ENCODE data around the gene ATP6V0A1. TPM values are rescaled to one million over a fixed set of nuclear protein-coding genes. Genes with fewer than 3 reads are reported as not detected.
A peak's percentile ranks its signal among the peaks of the same experiment; 100 is the strongest.

ATP6V0A1 gene
- total and polyA plus RNA-seq, 5 donors from 2014 or later: 13.8 to 28.1 (median 16.2) TPM

- H3K4me3 ChIP-seq (ENCODE audit: low read depth, low read length): no peak overlapping the region
- DNase-seq: no peak
- no peaks in the 10 kb centered on the region for H3K27me3 ChIP-seq (ENCODE audit: control insufficient read depth, insufficient read depth, low read length)
- no peaks in the 10 kb centered on the region for H3K9me3 ChIP-seq (ENCODE audit: control insufficient read depth in 2 of 2, low read length in 2 of 2)
- Mint-ChIP-seq H3K27ac (no peak overlapping the region), H3K27me3 (no peaks in the 10 kb centered on the region), H3K4me1 (peaks cover 17 to 40% (median 28%) of the 10 kb centered on the region in 4 donors), H3K9me3 (no peaks in the 10 kb centered on the region), H3K4me3 (no peak overlapping the region), H3K36me3 (peaks cover 21% of the 10 kb centered on the region)
- no peak for ATAC-seq (ENCODE audit: low read depth in 2 of 2)
- H3K4me1 ChIP-seq (ENCODE audit: control insufficient read depth, insufficient read depth, low read length, poor library complexity, severe bottlenecking): peaks cover 13% of the 10 kb centered on the region
- H3K36me3 ChIP-seq (ENCODE audit: control insufficient read depth, insufficient read depth, low read length): peaks cover 29% of the 10 kb centered on the region
- no peak overlapping the region for H3K27ac ChIP-seq (ENCODE audit: insufficient read depth, low read length, poor library complexity, severe bottlenecking)
Measured at GRCh38 chr17:42485680-42486079, 27.0 kb downstream of the ATP6V0A1 start.

GRCh38 chr17:42488032-42488431 lies 29.4 kb downstream of the ATP6V0A1 start:
- DNase-seq (peak in 1 of 3 donors; percentile 25), ATAC-seq (ENCODE audit: low read depth in 2 of 2) (peak in 1 of 2 donors; percentile 62)
- H3K9me3 ChIP-seq (ENCODE audit: control insufficient read depth in 2 of 2, low read length in 2 of 2): no peaks in the 10 kb centered on the region
- H3K27ac ChIP-seq (ENCODE audit: insufficient read depth, low read length, poor library complexity, severe bottlenecking): no peak overlapping the region
- Mint-ChIP-seq H3K4me3 (no peak overlapping the region), H3K4me1 (peaks cover 17 to 38% (median 28%) of the 10 kb centered on the region in 4 donors), H3K27me3 (no peaks in the 10 kb centered on the region), H3K9me3 (no peaks in the 10 kb centered on the region), H3K36me3 (peaks cover 21% of the 10 kb centered on the region), H3K27ac (peak overlapping the region in 1 of 3 donors; percentile 8)
- H3K4me1 ChIP-seq (ENCODE audit: control insufficient read depth, insufficient read depth, low read length, poor library complexity, severe bottlenecking): peaks cover 13% of the 10 kb centered on the region
- H3K27me3 ChIP-seq (ENCODE audit: control insufficient read depth, insufficient read depth, low read length): no peaks in the 10 kb centered on the region
- no peak overlapping the region for H3K4me3 ChIP-seq (ENCODE audit: low read depth, low read length)
- peaks cover 22% of the 10 kb centered on the region for H3K36me3 ChIP-seq (ENCODE audit: control insufficient read depth, insufficient read depth, low read length)

DNA sequence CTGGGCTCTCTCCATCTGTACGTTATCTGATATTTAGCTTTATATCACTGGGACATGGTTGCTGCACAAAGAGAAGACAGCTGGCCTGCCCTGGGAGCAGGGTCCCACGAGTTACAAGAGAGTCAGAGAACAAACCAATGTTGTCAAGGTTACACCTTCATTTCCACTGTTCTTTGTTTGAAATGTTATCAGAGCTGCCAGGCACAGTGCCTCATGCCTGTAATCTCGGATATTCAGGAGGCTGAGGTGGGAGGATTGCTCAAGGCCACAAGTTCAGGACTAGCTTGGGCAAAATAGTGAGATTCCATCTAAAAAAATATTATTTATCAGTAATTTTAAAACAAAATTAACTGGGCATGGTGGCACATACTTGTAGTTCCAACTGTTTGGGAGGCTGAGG lies 34.6 kb downstream of the ATP6V0A1 start:
- no peaks in the 10 kb centered on the region for H3K9me3 Mint-ChIP-seq
- no peak overlapping the region for H3K27ac ChIP-seq (ENCODE audit: insufficient read depth, low read length, poor library complexity, severe bottlenecking)

GRCh38 chr17:42494673-42495072 lies 36.0 kb downstream of the ATP6V0A1 start:
- no peak overlapping the region for H3K4me3 ChIP-seq (ENCODE audit: low read depth, low read length)
- peaks cover 23% of the 10 kb centered on the region for H3K36me3 ChIP-seq (ENCODE audit: control insufficient read depth, insufficient read depth, low read length)
- Mint-ChIP-seq H3K9me3 (no peaks in the 10 kb centered on the region), H3K36me3 (peaks cover 30% of the 10 kb centered on the region), H3K4me1 (peaks cover 2 to 5% (median 3%) of the 10 kb centered on the region in 4 donors), H3K4me3 (no peak overlapping the region), H3K27me3 (no peaks in the 10 kb centered on the region), H3K27ac (no peak overlapping the region)
- no peaks in the 10 kb centered on the region for H3K27me3 ChIP-seq (ENCODE audit: control insufficient read depth, insufficient read depth, low read length)
- no peaks in the 10 kb centered on the region for H3K9me3 ChIP-seq (ENCODE audit: control insufficient read depth in 2 of 2, low read length in 2 of 2)
- DNase-seq: peak in 1 of 3 donors; percentile 10
- H3K4me1 ChIP-seq (ENCODE audit: control insufficient read depth, insufficient read depth, low read length, poor library complexity, severe bottlenecking): no peaks in the 10 kb centered on the region
- H3K27ac ChIP-seq (ENCODE audit: insufficient read depth, low read length, poor library complexity, severe bottlenecking): no peak overlapping the region
- no peak for ATAC-seq (ENCODE audit: low read depth in 2 of 2)

More for the DNA sequence above, 34.6 kb downstream of the ATP6V0A1 start:
- peaks cover 28% of the 10 kb centered on the region for H3K36me3 ChIP-seq (ENCODE audit: control insufficient read depth, insufficient read depth, low read length)
- H3K36me3 Mint-ChIP-seq: peaks cover 33% of the 10 kb centered on the region
- ATAC-seq (ENCODE audit: low read depth in 2 of 2) (no peak), DNase-seq (no peak)
- H3K27ac Mint-ChIP-seq: no peak overlapping the region
- no peaks in the 10 kb centered on the region for H3K27me3 ChIP-seq (ENCODE audit: control insufficient read depth, insufficient read depth, low read length)
- H3K9me3 ChIP-seq (ENCODE audit: control insufficient read depth in 2 of 2, low read length in 2 of 2): no peaks in the 10 kb centered on the region
- H3K4me1 Mint-ChIP-seq: peaks cover 6 to 10% (median 8%) of the 10 kb centered on the region in 4 donors
- peaks cover 1% of the 10 kb centered on the region for H3K4me1 ChIP-seq (ENCODE audit: control insufficient read depth, insufficient read depth, low read length, poor library complexity, severe bottlenecking)
- no peaks in the 10 kb centered on the region for H3K27me3 Mint-ChIP-seq
- no peak overlapping the region for H3K4me3 Mint-ChIP-seq
- H3K4me3 ChIP-seq (ENCODE audit: low read depth, low read length): no peak overlapping the region

GRCh38 chr17:42498828-42499227 lies 40.1 kb downstream of the ATP6V0A1 start:
- Histone ChIP-seq H3K9me3 (ENCODE audit: control insufficient read depth in 2 of 2, low read length in 2 of 2) (no peaks in the 10 kb centered on the region), H3K27me3 (ENCODE audit: control insufficient read depth, insufficient read depth, low read length) (no peaks in the 10 kb centered on the region), H3K36me3 (ENCODE audit: control insufficient read depth, insufficient read depth, low read length) (peaks cover 37% of the 10 kb centered on the region), H3K4me3 (ENCODE audit: low read depth, low read length) (no peak overlapping the region), H3K4me1 (ENCODE audit: control insufficient read depth, insufficient read depth, low read length, poor library complexity, severe bottlenecking) (no peaks in the 10 kb centered on the region), H3K27ac (ENCODE audit: insufficient read depth, low read length, poor library complexity, severe bottlenecking) (no peak overlapping the region)
- Mint-ChIP-seq H3K4me3 (no peak overlapping the region), H3K36me3 (peaks cover 41% of the 10 kb centered on the region), H3K27me3 (no peaks in the 10 kb centered on the region), H3K9me3 (no peaks in the 10 kb centered on the region), H3K27ac (no peak overlapping the region), H3K4me1 (peaks cover 0 to 3% (median 1%) of the 10 kb centered on the region in 4 donors)
- DNase-seq (no peak), ATAC-seq (ENCODE audit: low read depth in 2 of 2) (no peak)

DNA sequence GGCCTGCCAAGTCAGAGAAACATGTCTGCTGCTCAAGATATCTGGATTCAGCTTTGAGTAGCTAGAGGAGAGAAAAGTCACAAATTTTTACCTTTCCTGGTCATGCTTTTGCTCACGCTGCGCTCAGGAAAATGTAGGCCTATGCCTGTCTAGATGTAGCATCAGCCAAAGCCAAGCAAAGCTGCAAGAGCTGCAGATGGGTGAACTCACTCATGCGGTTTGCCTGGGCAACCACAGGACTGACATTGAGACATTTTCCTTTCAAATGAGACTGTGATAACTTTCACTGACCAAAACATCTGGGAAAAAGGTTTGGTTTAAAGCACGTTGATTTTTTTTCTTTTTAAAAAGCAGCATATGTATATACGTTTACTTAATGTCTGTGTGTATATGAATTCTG lies 43.4 kb downstream of the ATP6V0A1 start:
- Mint-ChIP-seq H3K4me1 (no peaks in the 10 kb centered on the region), H3K9me3 (no peaks in the 10 kb centered on the region), H3K36me3 (peaks cover 27% of the 10 kb centered on the region), H3K4me3 (no peak overlapping the region), H3K27ac (no peak overlapping the region), H3K27me3 (no peaks in the 10 kb centered on the region)
- H3K27ac ChIP-seq (ENCODE audit: insufficient read depth, low read length, poor library complexity, severe bottlenecking): no peak overlapping the region
- ATAC-seq (ENCODE audit: low read depth in 2 of 2): no peak
- H3K36me3 ChIP-seq (ENCODE audit: control insufficient read depth, insufficient read depth, low read length): peaks cover 24% of the 10 kb centered on the region
- no peaks in the 10 kb centered on the region for H3K4me1 ChIP-seq (ENCODE audit: control insufficient read depth, insufficient read depth, low read length, poor library complexity, severe bottlenecking)
- no peaks in the 10 kb centered on the region for H3K27me3 ChIP-seq (ENCODE audit: control insufficient read depth, insufficient read depth, low read length)
- H3K4me3 ChIP-seq (ENCODE audit: low read depth, low read length): no peak overlapping the region
- no peak for DNase-seq
- H3K9me3 ChIP-seq (ENCODE audit: control insufficient read depth in 2 of 2, low read length in 2 of 2): no peaks in the 10 kb centered on the region

- H3K36me3 Mint-ChIP-seq: peaks cover 33% of the 10 kb centered on the region
- peak overlapping the region in 1 of 3 donors; percentile 83 for H3K27ac Mint-ChIP-seq
- H3K27me3 Mint-ChIP-seq: no peaks in the 10 kb centered on the region
- Histone ChIP-seq H3K9me3 (ENCODE audit: control insufficient read depth in 2 of 2, low read length in 2 of 2) (no peaks in the 10 kb centered on the region), H3K4me3 (ENCODE audit: low read depth, low read length) (no peak overlapping the region), H3K36me3 (ENCODE audit: control insufficient read depth, insufficient read depth, low read length) (peaks cover 27% of the 10 kb centered on the region), H3K27ac (ENCODE audit: insufficient read depth, low read length, poor library complexity, severe bottlenecking) (no peak overlapping the region), H3K4me1 (ENCODE audit: control insufficient read depth, insufficient read depth, low read length, poor library complexity, severe bottlenecking) (no peaks in the 10 kb centered on the region), H3K27me3 (ENCODE audit: control insufficient read depth, insufficient read depth, low read length) (no peaks in the 10 kb centered on the region)
- DNase-seq (no peak), ATAC-seq (ENCODE audit: low read depth in 2 of 2) (no peak)
- no peak overlapping the region for H3K4me3 Mint-ChIP-seq
- H3K4me1 Mint-ChIP-seq: no peaks in the 10 kb centered on the region
- H3K9me3 Mint-ChIP-seq: no peaks in the 10 kb centered on the region
Measured at GRCh38 chr17:42502926-42503325, 44.2 kb downstream of the ATP6V0A1 start.

DNA sequence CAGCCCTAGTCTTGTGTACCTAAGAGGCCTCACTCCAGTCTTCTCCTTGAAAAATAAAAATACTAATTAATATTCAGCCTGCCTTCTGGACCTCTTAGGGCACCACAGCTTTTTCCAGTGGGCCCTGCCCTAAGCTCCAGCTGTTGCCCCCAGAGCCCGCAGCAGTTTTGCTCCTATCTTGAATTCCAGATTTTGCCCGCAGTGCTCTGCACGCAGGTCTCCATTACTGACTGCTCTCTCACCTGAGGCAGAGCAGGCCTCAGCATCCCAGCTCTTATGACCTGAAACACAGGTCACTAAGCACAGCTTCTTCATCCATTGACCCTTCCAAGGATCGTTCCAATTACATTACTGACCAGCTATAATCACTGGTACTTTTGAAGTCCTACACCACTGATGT lies 49.0 kb downstream of the ATP6V0A1 start:
- Histone ChIP-seq H3K36me3 (ENCODE audit: control insufficient read depth, insufficient read depth, low read length) (peaks cover 17% of the 10 kb centered on the region), H3K27ac (ENCODE audit: insufficient read depth, low read length, poor library complexity, severe bottlenecking) (no peak overlapping the region), H3K4me1 (ENCODE audit: control insufficient read depth, insufficient read depth, low read length, poor library complexity, severe bottlenecking) (no peaks in the 10 kb centered on the region), H3K4me3 (ENCODE audit: low read depth, low read length) (no peak overlapping the region), H3K27me3 (ENCODE audit: control insufficient read depth, insufficient read depth, low read length) (no peaks in the 10 kb centered on the region), H3K9me3 (ENCODE audit: control insufficient read depth in 2 of 2, low read length in 2 of 2) (no peaks in the 10 kb centered on the region)
- H3K4me1 Mint-ChIP-seq: no peaks in the 10 kb centered on the region
- no peak overlapping the region for H3K4me3 Mint-ChIP-seq
- H3K27me3 Mint-ChIP-seq: no peaks in the 10 kb centered on the region
- no peak for DNase-seq
- peaks cover 0 to 2% (median 0%) of the 10 kb centered on the region in 7 donors for H3K9me3 Mint-ChIP-seq
- H3K36me3 Mint-ChIP-seq: peaks cover 42% of the 10 kb centered on the region
- no peak for ATAC-seq (ENCODE audit: low read depth in 2 of 2)
- H3K27ac Mint-ChIP-seq: peak overlapping the region in 2 of 3 donors; percentile 25 to 71

All from CD4-positive, CD25-positive, alpha-beta regulatory T cell (primary cell).